Stimulated activated CD4-positive, alpha-beta T cell treated with anti-CD3 and anti-CD28 coated beads, Interleukin-1b, Interleukin-23, amount 100 ng/mL, for 4 hours (primary cell): ENCODE data around the gene TTC13.

Experiments
- DNase-seq, 2 donors: peaks; one replicate each; pipeline ENCODE4 v3.0.0-alpha.2; 2020; ENCODE audit warnings: low read depth in 2 of 2

TTC13 gene

DNA sequence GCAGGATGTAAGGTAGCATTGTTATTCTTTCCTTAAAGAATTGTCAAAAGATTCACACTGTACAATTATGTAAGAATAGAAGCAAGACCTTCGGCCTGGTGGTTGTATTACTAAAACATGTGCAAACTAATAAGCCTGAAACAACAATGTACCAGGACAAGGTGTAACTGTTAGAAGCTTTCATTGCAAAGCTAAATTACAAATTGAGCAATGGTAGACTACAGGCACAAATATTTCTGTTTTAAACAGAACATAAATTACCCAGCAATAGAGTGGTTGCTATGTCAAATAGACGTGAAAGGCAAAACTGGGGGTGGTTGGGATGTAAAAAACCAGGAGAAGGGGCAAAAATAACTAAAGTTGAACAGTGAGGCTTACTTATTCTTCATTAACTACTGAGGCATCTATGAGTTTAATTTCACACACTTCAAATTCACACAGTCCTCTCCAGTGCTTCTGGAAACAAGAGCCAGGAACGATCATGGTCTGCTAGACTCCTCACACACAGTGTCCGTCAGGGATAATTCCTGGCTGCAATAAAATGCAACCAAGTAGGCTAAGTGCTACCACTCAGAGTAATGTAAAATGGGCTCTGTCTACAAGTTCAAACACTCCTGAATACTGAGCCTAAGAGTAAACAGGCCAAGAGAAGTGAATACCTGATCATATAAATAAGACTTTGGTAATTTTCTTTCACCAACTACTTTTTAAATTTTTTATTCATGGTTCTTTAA lies 71.0 kb downstream of the TTC13 start:
- DNase-seq: no peak

DNA sequence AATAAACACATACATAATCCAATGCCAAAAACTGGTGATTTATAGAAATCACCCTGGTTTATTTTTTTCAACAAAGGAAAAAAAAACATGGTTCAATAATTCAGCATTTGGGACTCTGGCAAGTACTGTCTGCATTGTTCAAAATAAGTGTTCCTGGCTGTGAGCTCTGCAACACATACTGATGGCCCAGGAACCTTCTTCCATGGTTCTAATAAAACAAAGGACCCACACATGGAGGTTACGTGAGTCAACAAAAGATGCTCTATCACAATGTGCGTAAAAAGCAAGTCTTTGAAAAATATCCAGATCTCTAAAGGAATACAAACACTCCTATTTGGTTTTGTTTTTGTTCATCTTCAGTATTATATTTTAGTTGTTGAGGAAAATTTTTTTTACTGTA lies 72.4 kb downstream of the TTC13 start:
- no peak for DNase-seq

DNA sequence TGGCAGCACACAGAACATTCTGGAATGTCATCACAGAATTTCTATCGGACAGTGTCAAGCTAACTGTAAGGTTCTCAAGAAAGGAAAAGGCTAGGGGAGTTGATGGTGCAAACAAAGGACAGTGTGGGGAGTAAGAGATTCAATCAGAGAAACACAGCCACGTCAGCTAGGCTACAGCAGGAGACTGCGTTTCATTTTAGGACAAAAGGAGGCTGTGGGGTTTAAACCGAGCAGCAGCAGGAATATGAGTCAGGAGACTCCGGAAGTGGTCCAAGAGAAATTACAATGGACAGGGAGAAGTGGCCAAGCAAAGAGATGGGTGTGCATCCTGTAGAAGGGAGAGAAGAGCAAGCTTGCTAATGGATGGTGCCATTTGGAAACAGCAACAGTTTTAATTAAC lies 72.9 kb downstream of the TTC13 start:
- no peak for DNase-seq

DNA sequence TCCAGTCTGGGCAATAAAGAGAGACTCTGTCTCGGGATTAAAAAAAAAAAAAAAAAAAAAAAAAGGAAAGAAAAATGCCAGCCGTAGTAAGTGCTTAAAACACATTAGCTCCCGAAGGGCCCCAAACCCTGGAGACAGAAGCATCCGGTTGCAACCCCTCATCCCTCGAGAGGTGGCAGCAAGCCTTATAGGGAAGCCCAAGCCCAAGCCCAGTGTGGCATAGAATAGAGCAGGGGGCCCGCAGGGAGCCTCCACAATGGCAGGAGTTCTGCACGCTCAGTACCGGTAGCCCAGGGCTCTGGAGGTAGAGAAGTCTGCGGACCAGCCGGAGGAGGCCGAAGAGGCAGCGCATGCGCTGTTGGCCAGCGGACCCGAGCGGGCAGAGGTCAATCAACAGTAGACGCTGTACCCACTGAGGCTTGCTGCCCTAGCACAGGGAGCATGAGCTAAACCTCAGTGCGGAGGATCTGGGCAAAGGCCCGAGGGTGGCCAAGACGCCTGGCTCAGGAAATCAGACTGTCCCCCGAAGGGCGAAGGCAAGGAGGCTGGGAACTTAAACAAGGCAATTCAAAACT lies 76.2 kb downstream of the TTC13 start:
- DNase-seq: no peak

DNA sequence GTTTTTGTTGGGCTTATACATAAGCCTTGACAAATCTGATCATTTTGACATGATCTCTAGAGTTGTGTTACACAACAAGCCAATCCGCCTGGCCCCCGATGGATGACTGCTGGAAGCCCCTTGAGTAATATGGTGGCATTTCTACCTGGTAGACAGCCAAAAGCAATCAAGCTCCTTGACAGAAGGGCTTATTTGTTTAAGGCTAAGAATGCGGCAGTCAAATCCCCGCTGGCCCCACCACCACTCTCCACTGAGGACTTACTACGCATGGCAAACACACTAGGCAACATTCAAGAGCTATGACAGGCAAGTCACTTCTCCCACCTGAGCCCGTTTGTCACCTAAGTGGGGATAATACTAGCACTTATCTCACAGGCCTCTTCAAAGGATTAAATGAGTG lies 77.0 kb downstream of the TTC13 start:
- no peak for DNase-seq

DNA sequence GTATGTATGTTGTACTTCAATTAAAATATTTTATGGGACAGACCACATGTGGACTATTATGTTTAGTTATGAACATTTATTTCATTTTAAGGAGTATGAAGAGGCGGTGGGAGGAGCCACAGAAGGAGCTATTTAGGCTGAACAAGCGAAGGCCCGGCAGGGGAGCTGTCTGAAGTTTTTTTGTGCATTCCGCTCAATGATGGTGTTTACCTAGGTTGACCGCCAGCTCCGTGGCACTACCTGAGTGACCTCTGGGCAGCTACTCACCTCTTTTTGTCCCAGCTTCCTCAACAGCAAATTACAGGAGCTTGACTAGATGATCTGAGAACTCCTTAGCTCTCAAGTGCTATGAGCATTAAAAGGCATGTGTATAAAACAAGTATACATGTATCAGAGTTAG lies 77.7 kb downstream of the TTC13 start:
- no peak for DNase-seq

DNA sequence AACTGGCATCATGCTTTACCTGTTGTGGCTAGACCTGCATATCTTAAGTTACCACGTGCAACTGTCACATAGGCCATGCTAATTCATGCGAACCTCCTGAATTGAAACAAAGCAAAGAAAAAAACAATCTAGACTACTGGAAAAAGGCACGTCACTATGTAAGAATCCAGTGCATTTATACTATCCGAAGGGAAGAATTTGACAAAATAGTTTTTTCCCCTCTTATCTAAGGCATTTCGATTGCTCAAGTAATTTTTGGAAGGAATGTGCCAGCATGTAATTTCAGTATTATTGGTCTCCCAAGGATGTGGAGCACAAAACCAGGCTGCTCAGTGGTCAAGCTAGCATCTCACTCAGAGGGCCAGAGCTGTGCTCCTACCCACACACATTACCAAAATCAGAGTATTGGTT lies 78.8 kb downstream of the TTC13 start:
- DNase-seq: no peak

DNA sequence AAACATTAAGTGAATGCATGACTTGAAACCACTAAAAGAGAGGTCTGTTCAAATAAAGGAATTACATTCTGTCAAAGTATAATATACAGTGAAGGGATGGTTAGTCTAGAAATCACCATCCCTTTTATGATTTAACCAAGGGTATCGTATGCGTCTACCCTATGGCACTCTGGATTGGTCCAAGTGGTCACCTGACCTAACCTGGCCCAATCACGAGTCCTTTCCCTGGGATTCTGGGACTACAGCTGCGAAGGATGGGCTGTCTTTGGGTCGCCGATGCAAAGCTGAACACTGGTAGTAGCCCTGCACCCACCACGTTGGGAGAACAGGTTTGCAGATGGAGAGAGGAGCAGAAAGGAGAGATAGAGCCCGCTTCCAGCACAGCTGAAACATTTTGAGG lies 79.9 kb downstream of the TTC13 start:
- no peak for DNase-seq

DNA sequence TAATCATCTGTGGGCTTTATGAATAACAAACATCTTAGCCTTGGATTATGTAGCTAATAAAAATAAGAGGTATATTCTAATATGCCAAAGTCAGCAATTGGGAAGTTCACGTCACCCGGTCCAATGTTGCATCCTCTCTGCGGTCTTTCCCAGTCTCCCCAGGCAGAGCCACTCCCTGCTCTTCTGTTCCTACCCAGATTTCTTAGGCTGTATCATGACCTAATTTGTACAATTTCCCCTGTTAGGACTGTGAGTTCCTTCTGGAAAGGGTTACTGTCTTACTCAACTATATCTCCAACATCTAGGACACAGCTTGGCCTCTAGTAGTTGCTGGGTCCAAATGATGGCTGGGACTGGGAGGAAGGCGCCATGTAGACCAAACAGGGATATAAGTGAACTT lies 80.5 kb downstream of the TTC13 start:
- no peak for DNase-seq

DNA sequence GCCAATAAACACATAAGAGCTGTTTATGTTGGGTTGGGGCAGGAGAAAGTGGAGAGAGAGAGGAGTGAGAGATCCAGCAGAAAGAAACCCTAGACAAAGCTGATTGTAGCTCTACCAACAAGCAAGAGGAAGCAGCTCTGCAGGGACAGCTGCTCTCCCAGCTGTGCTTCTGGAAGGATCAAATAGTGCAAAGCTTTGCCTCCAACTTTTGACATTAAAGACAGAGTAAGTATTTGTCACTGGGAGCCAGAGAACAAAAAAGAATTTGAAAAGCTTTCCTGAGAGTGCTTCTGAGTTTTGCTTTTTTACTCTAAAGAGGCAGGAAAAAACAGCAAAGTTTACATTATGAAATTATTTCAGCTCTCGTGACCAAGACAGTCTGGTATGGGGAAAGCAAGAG lies 81.9 kb downstream of the TTC13 start:
- DNase-seq: no peak

DNA sequence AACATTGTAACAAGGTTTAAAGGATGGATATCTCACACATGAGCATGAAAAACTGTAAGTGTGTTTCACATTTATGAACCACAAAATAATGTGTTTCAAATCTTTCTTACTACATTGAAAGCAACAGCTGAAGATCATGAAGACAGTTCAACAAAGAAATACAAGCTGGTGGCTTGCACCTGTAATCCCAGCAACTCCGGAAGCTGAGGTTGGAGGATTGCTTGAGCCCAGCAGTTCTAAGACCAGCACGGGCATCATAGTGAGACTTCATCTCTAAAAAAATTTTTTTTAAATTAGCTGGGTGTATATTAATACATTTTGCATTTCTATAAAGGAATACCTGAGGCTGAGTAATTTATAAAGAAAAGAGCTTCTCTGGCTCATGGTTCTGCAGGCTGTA lies 83.2 kb downstream of the TTC13 start:
- DNase-seq: no peak

DNA sequence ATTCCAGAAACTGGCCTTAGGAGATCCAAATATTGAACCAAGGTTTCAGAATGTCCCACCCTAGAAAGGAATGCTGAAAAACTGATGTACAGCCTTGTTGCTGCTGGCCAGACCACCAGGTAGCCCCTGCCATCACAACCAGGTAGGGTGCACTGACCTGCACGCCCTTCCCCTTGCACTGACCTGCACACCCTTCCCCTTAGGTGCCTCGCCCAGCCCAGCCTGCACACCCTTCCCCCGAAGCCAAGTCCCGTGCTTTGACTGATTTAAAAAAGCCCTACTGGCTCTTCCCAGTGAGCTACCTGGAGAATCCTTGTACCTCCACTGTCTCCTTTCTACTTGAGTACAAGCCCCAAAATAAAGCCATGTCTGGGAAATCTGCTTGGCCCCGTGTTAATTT lies 84.0 kb downstream of the TTC13 start:
- no peak for DNase-seq

DNA sequence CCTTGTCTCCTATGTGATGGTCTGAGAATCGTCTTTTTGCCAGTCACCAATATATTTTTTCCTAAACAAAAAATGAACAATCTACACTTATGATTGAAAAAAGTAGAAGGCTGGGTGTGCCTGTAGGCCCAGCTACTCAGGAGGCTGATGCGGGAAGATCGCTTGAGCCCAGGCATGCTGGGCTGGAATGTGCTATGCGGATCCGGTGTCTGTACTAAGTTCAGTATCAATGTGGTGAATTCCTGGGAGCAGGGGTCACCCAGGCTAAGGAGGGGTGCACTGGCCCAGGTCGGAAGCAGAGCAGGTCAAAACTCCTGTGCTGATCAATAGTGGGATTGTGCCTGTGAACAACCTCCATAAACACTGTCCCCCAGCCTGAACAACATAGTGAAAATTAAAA lies 84.6 kb downstream of the TTC13 start:
- no peak for DNase-seq

DNA sequence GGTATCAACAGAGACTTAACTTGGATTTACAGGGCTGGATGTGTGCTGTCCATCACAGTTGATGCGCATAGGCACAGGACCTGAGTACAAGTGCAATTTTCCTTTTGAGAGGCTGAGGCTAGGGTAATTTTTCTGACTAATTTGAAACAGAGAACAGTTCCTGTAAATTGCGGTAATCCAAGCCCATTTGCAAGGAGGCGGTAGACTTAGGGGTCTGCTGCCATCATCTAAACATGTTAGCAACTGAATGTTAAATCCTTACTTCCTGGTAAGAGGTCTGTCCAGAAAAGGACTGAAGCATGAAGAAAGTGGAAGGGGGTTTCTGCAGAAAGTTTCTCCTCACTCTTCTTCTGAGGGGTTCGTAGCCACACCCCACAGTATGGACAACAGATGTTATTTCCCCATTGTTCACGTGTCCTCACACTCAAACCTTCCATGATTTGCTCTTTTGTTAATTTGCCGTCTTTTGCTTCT lies 86.6 kb downstream of the TTC13 start:
- no peak for DNase-seq

DNA sequence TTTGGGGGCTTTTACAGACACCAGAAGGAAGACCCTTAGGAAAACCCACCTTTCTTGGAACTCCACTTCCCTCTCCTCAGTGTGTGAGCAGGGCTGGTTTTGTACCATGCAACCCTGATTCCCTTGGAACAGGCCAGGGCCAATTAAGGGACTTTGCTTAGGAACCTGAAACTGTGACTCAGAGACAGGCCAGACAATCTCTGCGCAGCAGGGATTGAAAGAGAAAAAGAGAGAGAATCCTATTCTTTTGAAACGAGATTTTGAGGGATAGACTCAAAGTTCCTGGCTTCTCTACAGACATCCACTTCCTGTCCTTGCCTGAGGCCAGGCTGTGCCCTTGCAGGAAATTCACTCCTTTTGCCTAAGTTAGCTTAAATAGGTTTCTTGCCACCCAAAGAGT lies 87.2 kb downstream of the TTC13 start:
- DNase-seq: no peak

DNA sequence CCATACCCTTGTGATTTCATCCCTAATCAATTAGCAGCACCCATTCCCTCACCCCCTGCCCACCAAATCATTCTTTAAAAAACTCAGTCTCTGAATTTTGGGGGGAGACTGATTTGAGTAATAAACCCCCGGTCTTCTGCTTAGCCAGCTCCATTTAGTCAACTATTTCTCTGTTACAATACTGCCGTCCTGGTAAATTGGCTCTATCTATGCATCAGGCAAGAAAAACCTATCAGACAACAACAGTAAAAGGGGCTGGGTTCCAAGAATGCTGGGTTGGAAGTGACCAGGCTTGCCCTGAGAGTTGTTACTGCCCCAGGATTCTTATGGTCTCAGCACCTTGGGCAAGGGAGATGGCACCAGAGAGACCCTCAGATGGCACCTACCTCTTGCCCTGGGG lies 94.0 kb downstream of the TTC13 start:
- no peak for DNase-seq

DNA sequence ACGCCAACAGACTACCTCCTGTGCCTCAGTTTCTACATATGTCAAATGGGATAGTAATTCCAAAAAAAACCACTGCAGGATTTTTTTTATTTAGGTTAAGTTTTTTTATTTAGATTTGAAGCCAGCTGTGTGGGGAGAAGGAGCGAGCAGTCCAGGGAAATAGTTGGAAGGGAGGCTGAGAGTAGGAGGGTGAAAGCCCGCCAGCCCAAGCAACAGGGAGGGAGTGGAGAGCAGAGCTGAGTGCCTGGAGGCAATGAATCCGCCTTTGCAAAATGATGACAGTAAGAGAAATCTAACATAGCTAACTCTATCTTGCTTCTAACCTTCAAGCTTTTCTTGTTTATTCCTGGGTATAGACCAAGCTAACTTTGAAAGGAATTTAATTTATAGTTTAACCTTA lies 94.7 kb downstream of the TTC13 start:
- DNase-seq: no peak

DNA sequence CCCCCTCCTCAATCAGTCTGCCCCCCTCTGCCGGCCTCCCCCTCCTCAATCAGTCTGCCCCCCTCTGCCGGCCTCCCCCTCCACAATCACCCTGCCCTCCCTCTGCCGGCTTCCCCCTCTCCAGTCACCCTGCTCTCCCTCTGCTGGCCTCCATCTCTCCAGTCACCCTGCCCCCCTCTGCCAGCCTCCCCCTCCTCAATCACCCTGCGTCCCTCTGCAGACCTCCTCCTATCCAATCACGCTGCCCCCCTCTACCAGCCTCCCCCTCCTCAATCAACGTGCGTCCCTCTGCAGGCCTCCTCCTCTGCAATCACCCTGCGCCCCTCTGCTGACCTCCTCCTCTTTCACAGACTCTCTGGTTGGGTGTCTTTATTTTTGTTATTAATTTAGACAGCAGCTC lies 98.9 kb downstream of the TTC13 start:
- DNase-seq: no peak

DNA sequence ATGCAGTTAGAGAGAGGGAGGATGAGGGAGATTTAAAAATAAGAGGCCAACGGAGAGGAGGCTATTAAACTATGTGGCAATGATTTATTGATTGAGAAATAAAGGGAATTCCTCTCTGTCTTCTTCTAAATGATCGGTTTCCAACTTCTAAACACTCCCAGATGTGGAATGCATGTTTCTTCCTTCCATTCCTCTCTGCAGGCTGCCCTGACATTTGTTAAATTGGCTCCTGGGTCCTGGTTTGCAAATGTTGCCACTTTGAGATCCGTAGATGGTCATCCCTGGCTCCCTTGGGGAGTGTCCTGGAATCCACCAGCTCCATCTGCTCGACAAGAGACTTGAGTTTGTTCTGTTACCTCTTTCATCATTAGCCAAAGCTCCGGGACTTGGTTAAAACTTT lies 100.1 kb downstream of the TTC13 start:
- no peak for DNase-seq

DNA sequence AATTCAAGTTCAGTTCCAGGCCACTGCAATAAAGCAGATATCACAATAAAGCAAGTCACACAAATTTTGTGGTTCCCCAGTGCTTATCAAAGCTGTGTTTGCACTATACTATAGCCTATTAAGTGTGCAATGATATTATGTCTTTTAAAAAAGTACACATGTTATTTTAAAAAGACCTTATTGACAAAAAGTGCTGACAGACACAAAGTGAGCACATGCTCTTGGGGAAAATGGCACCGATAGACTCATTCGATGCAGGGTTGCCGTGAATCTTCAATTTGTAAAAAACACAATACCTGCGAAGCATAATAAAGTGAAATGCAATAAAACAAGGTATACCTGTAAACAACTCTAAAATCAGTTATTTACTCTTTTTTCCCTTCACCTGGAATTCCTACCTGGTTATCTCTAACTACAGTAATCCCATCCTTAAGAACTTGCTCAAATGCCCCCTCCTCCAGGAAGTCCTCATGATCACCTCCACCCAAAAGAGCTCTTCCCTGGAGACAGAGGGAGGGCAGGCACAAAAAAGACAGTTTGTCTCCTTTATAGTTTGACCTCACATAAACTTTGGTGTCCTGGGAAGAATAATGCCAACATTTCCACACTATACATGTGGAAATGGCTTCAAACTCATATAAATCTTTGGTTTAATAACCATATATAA lies 100.6 kb downstream of the TTC13 start:
- no peak for DNase-seq

DNA sequence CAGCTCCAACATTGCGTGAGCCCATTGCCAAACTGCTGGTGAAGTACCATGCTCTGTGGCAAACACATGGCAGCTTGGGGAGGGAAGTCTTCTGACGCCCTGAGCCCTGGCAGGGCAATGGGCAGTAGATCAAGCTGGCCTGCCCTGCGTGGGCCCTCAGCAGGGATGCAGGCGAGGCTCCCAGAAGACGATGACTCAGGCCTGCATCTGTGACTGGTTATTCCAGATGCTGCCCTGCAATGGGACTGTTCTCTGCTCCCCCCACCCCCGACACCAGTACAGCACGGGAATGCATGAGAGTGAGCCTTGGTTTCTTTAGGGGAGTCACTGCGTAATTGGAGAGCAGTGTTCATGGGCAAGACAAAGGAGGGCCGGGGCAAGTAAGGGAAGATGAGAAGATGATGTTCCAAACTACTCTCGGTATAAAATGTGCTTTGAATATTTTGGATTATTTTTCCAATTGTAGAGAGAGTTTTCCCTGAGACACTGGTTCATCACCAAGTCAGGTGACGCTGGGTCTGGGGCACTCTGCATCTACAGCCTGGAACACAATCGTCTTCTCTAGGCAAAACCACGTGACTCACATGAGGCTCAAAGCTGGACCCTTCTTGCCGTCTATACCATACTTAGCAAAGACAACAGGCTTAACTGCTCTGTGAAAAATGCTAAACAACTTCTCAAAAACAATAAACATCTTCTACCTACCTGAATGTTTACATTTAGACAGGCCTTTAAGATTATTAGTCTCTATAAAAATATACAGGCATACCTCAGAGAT lies 101.3 kb downstream of the TTC13 start:
- DNase-seq: no peak

DNA sequence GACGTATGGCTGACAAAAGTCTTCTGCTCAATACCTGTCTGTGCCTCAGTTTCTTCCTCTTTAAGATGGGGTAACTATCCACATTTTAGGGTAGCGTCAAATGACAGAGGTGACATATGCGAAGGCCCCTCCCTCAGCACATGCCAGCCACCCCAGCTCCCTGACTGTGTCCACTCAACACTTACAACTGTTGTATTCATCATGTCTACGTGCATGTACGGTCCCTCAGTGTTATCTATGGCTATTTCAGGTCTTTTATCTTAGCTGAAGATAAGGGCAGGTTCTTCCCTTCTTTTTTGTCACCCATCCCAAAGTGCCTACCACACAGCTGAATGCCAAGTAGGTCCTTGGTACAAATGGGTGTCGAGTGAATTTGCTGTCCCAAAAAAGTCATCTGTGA lies 102.0 kb downstream of the TTC13 start:
- no peak for DNase-seq

DNA sequence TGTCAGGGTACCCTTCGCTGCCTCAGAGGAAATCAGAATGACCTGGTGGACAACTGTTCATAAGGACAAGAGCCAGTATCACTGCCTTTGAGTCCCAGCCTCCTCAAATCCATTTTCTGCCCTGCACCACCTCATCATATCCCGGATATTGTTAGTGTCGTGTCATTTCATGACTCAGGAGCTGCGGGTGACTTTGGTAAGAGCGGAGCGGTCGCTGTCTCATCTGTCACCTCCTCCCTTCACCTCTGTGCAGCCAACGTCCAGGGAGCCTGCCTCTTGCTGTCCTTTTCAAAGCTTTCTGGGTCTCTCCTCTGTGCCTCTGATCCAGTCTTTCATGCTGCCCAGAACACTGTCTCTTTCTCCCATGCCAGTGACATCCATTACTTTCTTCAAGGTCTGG lies 103.3 kb downstream of the TTC13 start:
- DNase-seq: no peak
